Activated CD4-positive, alpha-beta T cell treated with anti-CD3 and anti-CD28 coated beads, Interleukin-2, amount 50 U/mL, for 24 hours (primary cell): ENCODE results near the gene CRYBG2.
"Not testable (repeated sequence)": the region's sequence is repeated elsewhere in the genome, so short reads cannot be mapped to it uniquely, and the experiment has no call there.

Experiments
- DNase-seq, 2 donors: peaks; one replicate each; pipeline ENCODE4 v3.0.0-alpha.2; 2020; ENCODE audit warnings: low read depth in 1 of 2, low spot score in 1 of 2

CRYBG2 gene, protein sequence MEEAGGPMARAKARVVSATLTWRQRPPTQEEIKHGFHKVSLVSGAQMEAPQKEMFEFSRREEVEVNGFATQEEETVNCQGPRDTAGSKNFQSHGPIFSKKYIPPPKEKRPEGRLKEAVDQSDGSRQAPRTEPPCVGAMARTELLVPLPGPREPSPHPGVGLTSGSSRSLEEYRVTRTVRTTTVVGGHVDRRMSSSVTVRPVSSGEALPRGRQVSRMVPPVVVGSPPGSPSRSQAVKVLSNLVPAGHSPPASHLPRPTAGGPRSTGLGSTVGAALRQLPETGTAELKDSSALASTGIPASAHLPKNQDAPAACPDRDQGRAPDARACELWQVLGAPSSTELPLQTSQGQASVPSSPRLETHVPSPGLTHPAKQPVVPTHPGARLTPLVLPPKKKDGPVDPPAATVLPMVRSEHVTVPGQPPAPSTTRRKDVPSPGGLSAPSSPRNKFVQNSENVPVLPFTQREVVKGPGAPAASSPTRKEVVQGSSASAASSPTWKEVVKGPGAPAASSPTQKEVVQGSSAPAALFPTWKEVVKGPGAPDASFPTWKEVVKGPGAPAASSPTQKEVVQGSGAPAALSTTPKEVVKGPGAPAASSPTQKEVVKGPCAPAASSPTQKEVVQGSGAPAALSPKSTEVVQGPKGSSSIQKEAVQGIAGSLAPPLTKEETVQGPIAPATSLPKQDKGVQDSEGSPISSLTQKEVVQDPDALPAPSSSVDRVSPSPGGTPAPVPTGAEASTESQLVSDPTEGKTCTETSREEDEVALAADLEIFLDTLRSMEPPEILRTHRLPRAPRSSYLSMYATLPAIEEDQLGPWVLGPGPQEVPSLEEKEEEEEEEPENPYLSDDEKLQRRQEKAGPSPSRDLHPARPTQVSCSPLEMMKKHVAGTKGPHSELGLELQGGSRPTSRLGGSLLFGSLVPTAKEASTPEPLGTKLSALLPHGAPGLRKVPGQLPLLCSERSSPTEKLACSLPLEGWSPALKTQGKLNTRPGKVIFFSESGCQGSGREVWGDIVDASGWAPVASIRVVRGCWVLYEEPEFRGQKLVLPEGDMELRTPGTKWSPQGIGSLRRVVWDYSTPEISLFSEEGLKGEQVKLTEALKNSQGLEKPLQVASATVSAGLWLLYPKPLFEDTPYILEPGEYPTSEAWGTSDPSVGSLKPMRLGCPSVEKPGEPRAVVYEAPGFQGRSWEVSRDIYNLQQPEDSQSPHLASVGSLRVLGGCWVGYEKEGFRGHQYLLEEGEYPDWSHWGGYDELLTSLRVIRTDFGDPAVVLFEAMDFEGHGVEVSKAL (N-terminal part only)

GRCh38 chr1:26353976-26354820 is at the start of gene CRYBG2:
Gene CRYBG2 (minus strand): TSS chr1:26354130. CDS start chr1:26346657, 7,473 bp downstream.
- no peak for DNase-seq

DNA sequence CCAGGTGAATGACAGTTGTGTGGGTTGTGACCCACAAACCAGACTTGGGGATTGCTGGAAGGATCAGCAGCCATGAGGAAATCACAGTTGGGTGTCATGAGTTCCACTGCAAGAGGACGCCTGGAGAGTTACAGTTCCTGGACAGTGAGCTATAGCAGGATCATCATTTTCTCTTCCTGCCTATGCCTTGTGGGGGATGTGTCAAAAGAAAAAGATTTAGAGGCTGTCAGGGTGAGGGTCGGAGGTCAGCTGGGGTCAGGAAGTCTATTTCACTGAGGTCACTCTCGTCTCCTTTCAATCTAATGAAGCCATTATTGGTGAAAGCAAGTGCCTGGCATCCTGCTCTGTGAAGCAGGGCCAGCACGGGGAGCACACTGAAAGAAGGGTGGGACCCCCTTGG is 49.7 kb upstream of the CRYBG2 start:
- no peak for DNase-seq

DNA sequence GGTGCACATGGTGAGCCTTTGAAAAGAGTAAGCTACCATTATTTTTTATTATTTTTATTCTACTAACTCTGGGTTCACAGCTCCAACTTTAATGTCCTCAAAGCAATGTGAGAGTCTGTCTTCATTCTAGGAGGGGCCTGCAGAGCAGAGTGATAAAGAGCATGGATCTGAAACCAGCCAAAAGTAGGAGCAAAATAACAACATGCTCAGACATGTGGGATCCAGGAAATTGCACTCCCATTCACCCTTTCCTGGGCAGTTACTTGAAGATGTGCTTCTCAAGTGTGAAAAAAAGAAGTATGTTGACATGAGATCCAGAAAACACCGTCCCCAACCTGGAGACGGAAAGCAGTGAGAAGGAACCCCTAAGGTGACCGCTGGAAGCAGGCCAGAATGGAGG is 48.0 kb upstream of the CRYBG2 start:
- no peak for DNase-seq

- no peak for DNase-seq
Observed at GRCh38 chr1:26399034-26399433, 45.1 kb upstream of the CRYBG2 start.

DNA sequence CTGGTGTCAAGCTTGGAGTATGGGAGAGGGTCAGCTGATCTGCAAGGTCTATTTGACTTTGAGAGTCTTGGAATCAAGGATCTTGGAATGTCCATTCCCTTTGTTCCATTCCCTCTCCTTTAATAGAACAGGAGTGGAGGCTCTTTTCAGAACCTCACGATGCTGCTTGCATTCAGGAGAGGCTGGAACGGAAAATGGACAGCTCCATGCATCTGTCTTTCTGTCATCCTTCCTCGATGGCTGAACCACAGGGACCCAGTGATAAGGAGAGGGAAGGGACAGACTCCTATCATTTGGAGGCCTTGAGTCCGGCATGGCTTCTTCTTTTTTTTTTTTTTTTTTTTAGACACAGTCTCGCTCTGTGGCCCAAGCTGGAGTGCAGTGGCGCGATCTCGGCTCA is 41.8 kb upstream of the CRYBG2 start:
- no peak for DNase-seq

- no peak for DNase-seq
Observed at GRCh38 chr1:26391450-26391849, 37.5 kb upstream of the CRYBG2 start.

GRCh38 chr1:26389604-26390247 is 35.8 kb upstream of the CRYBG2 start:
- DNase-seq = no peak

DNA sequence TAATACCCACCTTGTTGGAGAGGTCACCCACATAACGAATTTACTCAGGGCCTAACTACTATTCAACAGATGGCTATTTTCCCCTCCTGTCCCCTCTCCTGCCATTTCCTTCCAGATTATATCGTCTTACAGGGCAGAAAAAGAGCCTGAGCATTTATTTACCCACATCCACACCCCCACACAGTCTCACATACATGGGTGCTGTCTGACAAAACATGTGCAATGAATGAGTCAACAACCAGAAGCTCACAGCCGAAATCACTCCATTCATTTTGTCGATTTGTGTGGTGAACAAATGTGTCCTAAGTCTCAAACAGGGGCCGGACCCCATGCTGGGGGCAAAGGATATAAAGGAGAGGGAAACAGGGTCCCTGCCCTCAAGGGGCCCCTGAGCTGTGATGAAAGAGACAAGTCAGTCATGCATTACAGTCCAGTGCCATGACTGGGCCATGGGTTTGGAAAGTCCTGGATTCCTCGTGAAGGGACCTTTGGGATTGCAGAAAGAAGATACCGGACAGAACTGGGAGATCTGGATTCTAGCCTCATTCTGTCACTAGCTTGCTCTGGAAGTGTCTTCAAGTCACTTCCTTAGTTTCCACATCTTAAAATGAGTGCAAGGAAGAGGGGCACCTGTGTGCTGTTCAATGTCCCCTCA is 35.0 kb upstream of the CRYBG2 start:
- DNase-seq = no peak

DNA sequence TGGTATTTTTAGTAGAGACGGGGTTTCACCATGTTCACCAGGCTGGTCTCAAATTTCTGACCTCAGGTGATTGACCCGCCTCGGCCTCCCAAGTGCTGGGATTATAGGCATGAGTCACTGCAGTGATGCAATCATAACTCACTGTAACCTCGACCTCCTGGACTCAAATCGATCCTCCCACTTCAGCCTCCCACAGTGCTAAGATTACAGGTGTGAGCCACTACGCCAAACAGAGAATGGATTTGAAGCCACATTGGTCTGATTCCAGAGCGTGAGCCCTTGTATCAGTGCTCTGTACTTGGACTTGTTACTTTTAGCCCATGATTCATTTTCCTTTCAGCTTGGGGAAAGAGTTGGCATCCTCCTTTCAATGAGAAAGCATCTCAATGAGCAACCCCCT is 33.5 kb upstream of the CRYBG2 start:
- DNase-seq = no peak

- DNase-seq = not testable (repeated sequence)
Observed at GRCh38 chr1:26385063-26385462, 31.1 kb upstream of the CRYBG2 start.

GRCh38 chr1:26384076-26384475 is 30.1 kb upstream of the CRYBG2 start:
- DNase-seq = no peak

- DNase-seq = no peak
Observed at GRCh38 chr1:26378879-26379251, 24.9 kb upstream of the CRYBG2 start.

DNA sequence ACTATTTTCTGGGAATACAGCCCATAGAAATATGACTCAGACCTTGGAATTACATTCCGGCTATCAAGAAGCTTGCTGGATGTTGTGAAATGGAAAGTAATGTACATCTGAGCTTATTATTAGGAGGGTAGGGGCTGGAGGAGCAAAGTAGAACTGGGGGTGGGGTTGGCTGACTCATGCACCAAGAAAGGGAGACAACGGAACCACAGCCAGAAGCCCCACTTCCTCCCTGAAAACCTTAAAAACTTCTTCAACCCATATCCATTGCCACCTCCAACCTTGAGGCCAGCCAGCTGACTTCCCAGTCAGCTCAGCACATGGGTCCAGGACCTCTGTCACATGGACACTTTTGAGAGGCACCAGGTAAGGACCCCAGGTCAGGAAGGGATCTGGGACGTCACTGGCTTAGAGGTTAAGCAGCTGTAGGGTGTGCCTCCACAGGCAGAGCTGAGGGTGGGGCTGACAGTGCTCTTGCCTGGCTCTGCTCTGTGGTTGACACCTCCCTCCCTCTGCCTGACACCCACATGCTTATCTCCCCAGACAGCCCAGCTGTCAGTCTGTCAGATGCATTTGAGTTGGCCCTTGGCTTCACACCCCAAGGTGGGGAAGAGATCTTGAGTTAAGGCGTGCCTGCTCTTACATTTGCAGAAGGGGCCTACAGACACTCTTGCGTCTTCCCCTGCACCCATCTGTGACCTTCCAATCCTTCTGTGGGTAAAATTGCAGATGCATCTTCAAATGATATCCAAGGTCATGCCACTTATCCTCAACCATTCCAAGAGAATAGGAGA is 24.4 kb upstream of the CRYBG2 start:
- DNase-seq = peak; percentile 37 to 64

GRCh38 chr1:26376050-26376449 is 22.1 kb upstream of the CRYBG2 start:
- no peak for DNase-seq

- no peak for DNase-seq
Observed at GRCh38 chr1:26375081-26375480, 21.2 kb upstream of the CRYBG2 start.

- not testable (repeated sequence) for DNase-seq
Observed at GRCh38 chr1:26374361-26374760, 20.4 kb upstream of the CRYBG2 start.

- DNase-seq = no peak
Observed at GRCh38 chr1:26373789-26374188, 19.9 kb upstream of the CRYBG2 start.

- peak in 1 of 2 donors; percentile 12 for DNase-seq
Observed at GRCh38 chr1:26373281-26373680, 19.4 kb upstream of the CRYBG2 start.

DNA sequence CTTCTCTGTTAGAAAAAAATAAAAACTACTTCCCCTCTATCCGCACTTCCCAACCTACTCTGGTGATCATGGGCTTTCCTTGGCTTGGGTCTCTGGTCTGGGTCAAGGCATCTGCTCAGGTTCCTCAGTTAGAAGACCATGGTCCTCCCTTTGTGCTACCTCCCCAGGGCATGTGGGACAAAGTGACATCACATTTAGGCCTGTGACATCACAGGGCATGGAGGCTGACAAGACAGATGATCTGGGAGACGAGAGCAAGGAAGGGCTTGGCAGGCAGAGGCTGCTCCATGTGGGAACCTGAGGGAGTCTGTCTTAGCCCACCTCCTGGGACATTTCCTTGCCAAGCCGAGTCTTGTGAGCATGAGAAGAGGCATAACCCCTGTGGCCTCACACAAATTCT is 18.7 kb upstream of the CRYBG2 start, which contains the start of gene ZNF683:
Gene ZNF683 (minus strand): TSS at position 140 of the 400 bp plus-strand sequence. CDS start 4,179 bp downstream, outside the sequence.
- not testable (repeated sequence) for DNase-seq
